Neural progenitor cell (in vitro differentiated cells): ENCODE results near the gene TYMS. TPM values are rescaled to one million over a fixed set of nuclear protein-coding genes. Genes with fewer than 3 reads are reported as not detected.

ENCODE experiments used
- DNase-seq: peaks from one replicate; pipeline ENCODE4 v3.0.0-alpha.2; 2016; ENCODE audit warnings: low spot score
- H2AFZ ChIP-seq: fragments of 200-600 bp; sonication (generic); replicated peaks from 2 replicates; pipeline ENCODE4 v1.6.1; 2016; ENCODE audit warnings: antibody characterized with exemption
- H3F3A ChIP-seq: fragments of 200-600 bp; sonication (generic); 2 replicates; pipeline ENCODE4 v1.6.1; 2016; ENCODE audit warnings: antibody characterized with exemption, low read depth
- H3K27ac ChIP-seq: fragments of 200-600 bp; sonication (generic); 2 replicates; pipeline ENCODE4 v1.5.1; 2016; ENCODE audit warnings: mild to moderate bottlenecking
- H3K27me3 ChIP-seq: fragments of 200-600 bp; sonication (generic); 2 replicates; pipeline ENCODE4 v1.6.1; 2016; ENCODE audit warnings: mild to moderate bottlenecking, moderate library complexity
- H3K36me3 ChIP-seq: fragments of 200-600 bp; sonication (generic); 2 replicates; pipeline ENCODE4 v1.5.1; 2016
- H3K4me1 ChIP-seq: fragments of 200-600 bp; sonication (generic); 2 replicates; pipeline ENCODE4 v1.6.1; 2016; ENCODE audit warnings: mixed run types
- H3K4me2 ChIP-seq: fragments of 200-600 bp; sonication (generic); 2 replicates; pipeline ENCODE4 v1.6.1; 2016
- H3K4me3 ChIP-seq: fragments of 200-600 bp; sonication (generic); 2 replicates; pipeline ENCODE4 v1.5.1; 2016
- H3K79me2 ChIP-seq: fragments of 200-600 bp; sonication (generic); 2 replicates; pipeline ENCODE4 v1.6.1; 2016; ENCODE audit warnings: low read depth
- H3K9ac ChIP-seq: fragments of 200-600 bp; sonication (generic); 2 replicates; pipeline ENCODE4 v1.6.1; 2016
- H3K9me3 ChIP-seq: fragments of 200-600 bp; sonication (generic); 2 replicates; pipeline ENCODE4 v1.5.1; 2016; ENCODE audit warnings: low read depth
- H4K20me1 ChIP-seq: fragments of 200-600 bp; sonication (generic); 2 replicates; pipeline ENCODE4 v1.6.1; 2016; ENCODE audit warnings: low read depth
- H3K27ac Mint-ChIP-seq: 3 replicates; pipeline ENCODE4 v1.8.0; 2021; ENCODE audit warnings: mixed read lengths
- H3K27me3 Mint-ChIP-seq: 2 replicates; pipeline ENCODE4 v1.8.0; 2022; ENCODE audit warnings: low read depth, mild to moderate bottlenecking, inconsistent platforms, moderate library complexity, mixed read lengths; ENCODE audit not compliant: insufficient read depth
- H3K36me3 Mint-ChIP-seq: 3 replicates; pipeline ENCODE4 v1.8.0; 2021; ENCODE audit warnings: mixed read lengths
- H3K4me1 Mint-ChIP-seq: 3 replicates; pipeline ENCODE4 v1.8.0; 2021; ENCODE audit warnings: mixed read lengths
- H3K4me3 Mint-ChIP-seq: 3 replicates; pipeline ENCODE4 v1.8.0; 2021; ENCODE audit warnings: mild to moderate bottlenecking, moderate library complexity, mixed read lengths
- H3K9me3 Mint-ChIP-seq: 3 replicates; pipeline ENCODE4 v1.8.0; 2020; ENCODE audit warnings: mixed read lengths
- EZH2 ChIP-seq: fragments of 200-600 bp; sonication (generic); IDR thresholded peaks from 2 replicates; pipeline ENCODE4 v1.6.1; 2017; ENCODE audit warnings: antibody characterized with exemption, mild to moderate bottlenecking, moderate library complexity
- EZH2phosphoT487 ChIP-seq: fragments of 200-600 bp; sonication (generic); IDR thresholded peaks from 2 replicates; pipeline ENCODE4 v1.6.1; 2017; ENCODE audit warnings: antibody characterized with exemption
- total RNA-seq: library from RNA; depleted of rRNA; stranded (reverse); fragments of >200 nt; gene quantifications from 2 replicates; pipeline ENCODE4 v1.2.3, GENCODE V29; 2015; ENCODE audit warnings: low replicate concordance
- TF ChIP-seq, protein P1 (sequence below): fragments of 200-600 bp; sonication (generic); IDR thresholded peaks from 2 replicates; pipeline ENCODE4 v1.5.1; 2017; ENCODE audit warnings: antibody characterized with exemption, mild to moderate bottlenecking

Gene TYMS
- total RNA-seq, 1 donor from 2014 or later: 86.9 TPM

DNA sequence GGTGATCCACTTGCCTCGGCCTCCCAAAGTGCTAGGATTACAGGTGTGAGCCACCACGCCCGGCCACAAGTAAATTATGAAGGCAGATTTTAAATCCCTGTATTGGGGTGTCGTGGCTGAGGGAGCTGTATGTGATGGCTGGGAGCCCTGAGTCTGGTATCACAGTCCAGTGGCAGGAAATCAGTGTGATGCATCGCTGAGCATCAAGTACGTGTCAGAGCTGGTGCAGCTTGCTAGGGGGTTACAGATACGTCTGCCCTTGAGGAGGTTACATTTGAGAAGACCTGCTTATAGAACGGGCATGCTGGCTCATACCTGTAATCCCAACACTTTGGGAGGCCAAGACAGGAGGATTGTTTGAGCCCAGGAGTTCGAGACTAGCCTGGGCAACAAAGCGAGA is 50.6 kb downstream of the TYMS start:
- peaks cover 24% of the 10 kb centered on the region for H3K36me3 Mint-ChIP-seq
- H3K27me3 ChIP-seq: no peaks in the 10 kb centered on the region
- no peak overlapping the region for H3K27ac ChIP-seq
- H4K20me1 ChIP-seq: peaks cover 11% of the 10 kb centered on the region
- H3K27ac Mint-ChIP-seq: no peak overlapping the region
- no peaks in the 10 kb centered on the region for H3K4me1 ChIP-seq
- peaks cover 7% of the 10 kb centered on the region for H3F3A ChIP-seq
- H3K4me2 ChIP-seq: no peak overlapping the region
- no peak for DNase-seq
- TF ChIP-seq, protein P1, sequence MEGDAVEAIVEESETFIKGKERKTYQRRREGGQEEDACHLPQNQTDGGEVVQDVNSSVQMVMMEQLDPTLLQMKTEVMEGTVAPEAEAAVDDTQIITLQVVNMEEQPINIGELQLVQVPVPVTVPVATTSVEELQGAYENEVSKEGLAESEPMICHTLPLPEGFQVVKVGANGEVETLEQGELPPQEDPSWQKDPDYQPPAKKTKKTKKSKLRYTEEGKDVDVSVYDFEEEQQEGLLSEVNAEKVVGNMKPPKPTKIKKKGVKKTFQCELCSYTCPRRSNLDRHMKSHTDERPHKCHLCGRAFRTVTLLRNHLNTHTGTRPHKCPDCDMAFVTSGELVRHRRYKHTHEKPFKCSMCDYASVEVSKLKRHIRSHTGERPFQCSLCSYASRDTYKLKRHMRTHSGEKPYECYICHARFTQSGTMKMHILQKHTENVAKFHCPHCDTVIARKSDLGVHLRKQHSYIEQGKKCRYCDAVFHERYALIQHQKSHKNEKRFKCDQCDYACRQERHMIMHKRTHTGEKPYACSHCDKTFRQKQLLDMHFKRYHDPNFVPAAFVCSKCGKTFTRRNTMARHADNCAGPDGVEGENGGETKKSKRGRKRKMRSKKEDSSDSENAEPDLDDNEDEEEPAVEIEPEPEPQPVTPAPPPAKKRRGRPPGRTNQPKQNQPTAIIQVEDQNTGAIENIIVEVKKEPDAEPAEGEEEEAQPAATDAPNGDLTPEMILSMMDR: no peak
- TF ChIP-seq EZH2: no peak
- TF ChIP-seq EZH2phosphoT487: no peak
- H3K4me3 Mint-ChIP-seq: no peak overlapping the region
- H2AFZ ChIP-seq: no peak overlapping the region
- H3K4me1 Mint-ChIP-seq: peaks cover 26% of the 10 kb centered on the region
- H3K9me3 Mint-ChIP-seq: no peaks in the 10 kb centered on the region
- H3K79me2 ChIP-seq: peaks cover 19% of the 10 kb centered on the region
- no peak overlapping the region for H3K4me3 ChIP-seq
- H3K27me3 Mint-ChIP-seq: peaks cover 5% of the 10 kb centered on the region
- no peaks in the 10 kb centered on the region for H3K9me3 ChIP-seq
- no peak overlapping the region for H3K9ac ChIP-seq
- no peaks in the 10 kb centered on the region for H3K36me3 ChIP-seq

DNA sequence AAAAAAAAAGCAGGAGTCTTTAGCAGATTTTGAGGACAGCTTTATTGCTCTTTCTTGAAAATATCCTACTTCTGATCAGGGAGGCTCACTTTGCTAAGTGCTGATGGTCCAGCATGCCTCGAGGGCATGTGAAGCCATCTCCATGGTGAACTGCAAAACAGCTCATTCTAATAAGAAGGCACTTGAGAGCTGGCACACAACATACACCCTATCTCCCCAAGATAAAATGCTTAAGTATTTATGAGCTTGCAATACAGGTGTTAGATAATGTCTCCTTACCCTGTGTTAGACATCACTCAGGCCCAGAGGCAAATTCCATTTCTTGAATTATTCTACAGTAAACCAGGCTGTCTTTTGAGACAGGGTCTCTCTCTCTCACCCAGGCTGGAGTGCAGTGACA is 52.3 kb downstream of the TYMS start:
- Mint-ChIP-seq H3K27me3 (peaks cover 2% of the 10 kb centered on the region), H3K27ac (no peak overlapping the region), H3K36me3 (peaks cover 18% of the 10 kb centered on the region), H3K9me3 (no peaks in the 10 kb centered on the region), H3K4me3 (no peak overlapping the region), H3K4me1 (peaks cover 20% of the 10 kb centered on the region)
- peaks cover 8% of the 10 kb centered on the region for H4K20me1 ChIP-seq
- no peaks in the 10 kb centered on the region for H3K27me3 ChIP-seq
- H3K9me3 ChIP-seq: no peaks in the 10 kb centered on the region
- H2AFZ ChIP-seq: no peak overlapping the region
- H3K4me2 ChIP-seq: no peak overlapping the region
- TF ChIP-seq, protein P1: no peak
- TF ChIP-seq EZH2phosphoT487: no peak
- TF ChIP-seq EZH2: no peak
- no peak overlapping the region for H3K27ac ChIP-seq
- peaks cover 19% of the 10 kb centered on the region for H3K79me2 ChIP-seq
- H3K4me1 ChIP-seq: no peaks in the 10 kb centered on the region
- peaks cover 12% of the 10 kb centered on the region for H3F3A ChIP-seq
- no peak for DNase-seq
- H3K4me3 ChIP-seq: no peak overlapping the region
- no peak overlapping the region for H3K9ac ChIP-seq
- H3K36me3 ChIP-seq: no peaks in the 10 kb centered on the region

DNA sequence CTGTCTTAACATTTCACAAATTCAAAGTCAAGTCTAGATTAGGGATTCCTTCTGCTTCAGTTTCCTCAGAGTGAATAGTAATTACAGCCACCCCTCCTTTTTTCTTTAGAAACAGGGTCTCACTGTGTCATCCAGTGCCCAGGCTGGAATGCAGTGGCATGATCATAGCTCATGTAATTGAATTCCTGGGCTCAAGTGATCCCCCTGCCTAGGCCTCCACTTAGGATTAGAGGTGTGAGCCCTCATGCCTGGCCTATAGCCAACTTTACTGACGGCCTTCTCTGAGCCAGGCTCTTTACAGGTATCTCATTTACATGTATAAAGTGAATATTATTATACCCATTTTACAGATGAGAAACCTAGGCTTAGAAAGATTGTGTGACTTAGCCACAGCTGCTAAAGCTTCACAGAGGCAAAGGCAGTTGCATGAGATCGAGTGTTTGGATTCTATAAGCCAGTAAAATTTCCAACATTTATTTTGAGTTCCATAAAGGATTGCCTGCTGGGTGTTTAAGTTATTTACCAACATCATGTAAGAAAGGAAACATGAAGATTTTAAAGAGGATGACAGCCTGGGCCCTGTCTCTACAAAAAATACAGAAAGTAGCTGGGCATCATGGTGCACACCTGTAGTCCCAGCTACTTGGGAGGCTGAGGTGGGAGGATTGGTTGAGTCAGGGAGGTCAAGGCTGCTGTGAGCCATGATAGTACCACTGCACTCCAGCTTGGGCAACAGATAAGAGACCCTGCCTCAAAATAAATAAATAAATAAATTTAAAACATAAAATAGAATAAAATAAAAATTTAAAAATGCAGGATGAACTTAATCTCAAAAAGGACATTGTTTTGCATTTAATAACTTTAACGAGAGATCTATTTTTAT is 53.2 kb downstream of the TYMS start:
- H3K9ac ChIP-seq: no peak overlapping the region
- no peak overlapping the region for H3K4me3 ChIP-seq
- H2AFZ ChIP-seq: no peak overlapping the region
- no peaks in the 10 kb centered on the region for H3K27me3 ChIP-seq
- no peak for DNase-seq
- H3K4me2 ChIP-seq: peak overlapping the region; percentile 96
- H3K36me3 ChIP-seq: no peaks in the 10 kb centered on the region
- H4K20me1 ChIP-seq: peaks cover 8% of the 10 kb centered on the region
- H3K27ac ChIP-seq: no peak overlapping the region
- Mint-ChIP-seq H3K27ac (no peak overlapping the region), H3K36me3 (peaks cover 9% of the 10 kb centered on the region), H3K4me1 (peaks cover 20% of the 10 kb centered on the region), H3K4me3 (peak overlapping the region; percentile 82), H3K27me3 (peaks cover 2% of the 10 kb centered on the region), H3K9me3 (no peaks in the 10 kb centered on the region)
- no peaks in the 10 kb centered on the region for H3K9me3 ChIP-seq
- TF ChIP-seq EZH2phosphoT487: no peak
- TF ChIP-seq, protein P1: no peak
- H3K79me2 ChIP-seq: peaks cover 19% of the 10 kb centered on the region
- H3K4me1 ChIP-seq: no peaks in the 10 kb centered on the region
- H3F3A ChIP-seq: peaks cover 12% of the 10 kb centered on the region
